ENCODE measurements around the gene OR5K2. TPM values are rescaled to one million over a fixed set of nuclear protein-coding genes. Genes with fewer than 3 reads are reported as not detected.
A peak's percentile ranks its signal among the peaks of the same experiment; 100 is the strongest.

OR5K2 gene
- total RNA-seq, 2 donors from 2014 or later: not detected

DNA sequence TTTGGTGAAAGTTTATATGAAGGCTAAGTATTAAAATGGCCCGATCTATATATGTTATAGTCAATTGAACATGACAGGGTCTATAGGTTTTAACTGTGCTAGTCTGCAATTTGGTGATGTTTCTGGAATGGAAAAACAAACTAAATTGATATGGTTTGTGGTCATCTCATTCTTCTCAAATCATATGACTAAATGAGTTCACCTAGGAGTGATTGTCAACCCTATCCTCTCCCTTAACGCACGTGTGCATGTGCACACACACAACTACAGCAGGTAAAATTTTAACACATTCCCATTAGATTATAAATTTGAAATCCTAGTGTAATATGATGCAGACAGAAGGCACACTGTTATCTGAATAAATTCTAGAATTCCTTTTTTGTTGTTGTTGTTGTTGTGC lies 16.3 kb downstream of the OR5K2 start:
- DNase-seq (ENCODE audit: low spot score in 2 of 2): no peak
- Mint-ChIP-seq H3K27ac (peak overlapping the region in 1 of 2 donors; percentile 54), H3K36me3 (peaks cover 34 to 44% of the 10 kb centered on the region in 2 donors), H3K9me3 (no peaks in the 10 kb centered on the region)
- peak; percentile 46 to 69 for ATAC-seq

DNA sequence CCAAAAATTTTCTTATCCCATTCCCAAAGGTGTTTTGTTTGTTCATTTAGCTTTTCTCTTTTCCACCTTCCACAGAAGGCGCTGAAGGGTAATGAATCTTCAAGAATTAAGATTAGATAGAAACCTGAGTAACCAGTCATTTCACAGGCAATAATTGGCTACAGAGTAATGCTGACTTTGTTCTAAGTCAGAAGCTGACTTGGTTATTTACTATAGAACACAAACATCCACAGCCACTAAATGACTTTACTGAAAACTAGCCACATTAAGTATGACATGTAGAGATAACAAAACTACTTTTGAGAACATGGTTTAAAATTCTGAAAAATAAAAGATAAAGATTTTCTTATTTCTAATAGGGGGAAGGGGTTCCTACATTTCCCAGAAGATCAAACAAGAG lies 17.5 kb downstream of the OR5K2 start:
- H3K9me3 Mint-ChIP-seq: no peaks in the 10 kb centered on the region
- ATAC-seq (peak in 1 of 2 donors; percentile 48), DNase-seq (ENCODE audit: low spot score in 2 of 2) (no peak)
- peaks cover 46 to 49% of the 10 kb centered on the region in 2 donors for H3K36me3 Mint-ChIP-seq
- peak overlapping the region in 1 of 2 donors; percentile 74 for H3K27ac Mint-ChIP-seq

DNA sequence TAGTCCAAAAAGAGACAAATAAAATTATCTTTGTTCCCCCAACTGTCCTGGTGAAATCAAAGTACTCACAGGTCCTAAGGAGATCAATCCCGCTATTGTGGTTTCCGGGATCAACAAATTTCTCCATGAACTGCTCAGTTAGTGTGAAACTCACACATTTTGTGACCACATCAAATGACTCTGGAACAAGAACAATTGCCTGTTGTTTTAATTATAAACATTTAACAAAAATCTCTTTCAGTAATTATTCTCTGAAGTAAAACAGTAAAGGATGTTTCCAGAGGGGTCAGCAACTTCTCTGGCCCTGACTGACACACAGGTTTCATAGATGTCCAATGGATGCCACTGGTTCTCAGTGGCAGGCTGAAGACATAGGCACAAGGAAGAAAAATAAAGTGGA lies 21.3 kb downstream of the OR5K2 start:
- peak overlapping the region; percentile 56 to 86 for H3K27ac Mint-ChIP-seq
- ATAC-seq: no peak

DNA sequence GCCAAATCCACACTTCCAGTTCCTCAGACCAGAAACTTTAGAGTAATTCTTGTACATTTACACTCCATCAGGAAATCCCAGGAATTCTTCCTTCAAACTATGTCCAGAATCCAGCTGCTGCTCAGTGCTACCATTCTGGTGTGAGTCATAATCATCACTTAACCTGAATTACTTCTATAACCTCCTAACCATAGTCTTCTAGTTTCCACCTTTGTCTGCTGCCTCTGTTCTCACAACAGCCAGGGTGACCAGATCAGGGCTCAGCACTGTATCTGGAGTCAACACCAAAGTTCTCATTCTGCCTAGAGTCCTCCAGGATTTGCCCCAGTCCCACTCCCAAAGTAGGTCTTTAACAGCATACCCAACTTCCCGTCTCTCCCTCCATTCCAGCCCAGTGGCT lies 21.9 kb downstream of the OR5K2 start:
- ATAC-seq (no peak), DNase-seq (ENCODE audit: low spot score in 2 of 2) (no peak)
- peaks cover 0 to 3% of the 10 kb centered on the region in 2 donors for H3K9me3 Mint-ChIP-seq
- H3K36me3 Mint-ChIP-seq: peaks cover 52 to 71% of the 10 kb centered on the region in 2 donors
- H3K27ac Mint-ChIP-seq: peak overlapping the region; percentile 40 to 86

More for the DNA sequence above, 21.3 kb downstream of the OR5K2 start:
- peaks cover 0 to 3% of the 10 kb centered on the region in 2 donors for H3K9me3 Mint-ChIP-seq
- no peak for DNase-seq (ENCODE audit: low spot score in 2 of 2)
- peaks cover 52 to 67% of the 10 kb centered on the region in 2 donors for H3K36me3 Mint-ChIP-seq

DNA sequence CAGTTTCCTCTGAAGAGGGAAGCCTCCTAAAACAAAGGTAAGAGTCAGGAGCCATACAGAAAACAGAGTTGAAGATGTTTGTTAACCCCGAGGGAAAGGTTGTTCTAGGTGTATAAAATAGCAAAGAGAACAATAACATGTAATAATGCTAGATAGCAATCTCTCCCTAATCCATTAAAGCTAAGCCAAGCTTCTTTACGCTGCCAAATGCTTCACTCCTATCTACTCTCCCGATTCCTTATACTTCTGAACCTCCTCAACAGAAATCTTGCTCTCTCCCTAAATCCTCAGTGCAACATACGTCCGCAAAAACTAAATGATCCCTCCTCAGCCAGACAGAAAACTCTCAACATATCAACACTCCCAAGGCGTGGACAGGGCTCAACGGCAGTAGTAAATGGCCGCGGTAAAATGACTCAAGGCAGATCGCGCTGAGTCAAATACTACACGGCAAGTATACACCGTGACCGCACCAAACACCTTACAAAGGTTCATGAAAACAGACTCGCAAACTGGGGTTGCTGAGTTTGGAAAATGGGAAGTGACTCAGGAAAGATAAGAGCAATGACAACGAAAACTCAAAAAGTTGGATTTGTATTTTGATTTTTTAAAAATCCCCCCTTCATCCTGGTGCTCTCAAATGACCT lies 24.5 kb downstream of the OR5K2 start:
- Mint-ChIP-seq H3K27ac (peak overlapping the region; percentile 86 to 97), H3K9me3 (peaks cover 0 to 3% of the 10 kb centered on the region in 2 donors), H3K36me3 (peaks cover 46 to 57% of the 10 kb centered on the region in 2 donors)
- DNase-seq (ENCODE audit: low spot score in 2 of 2) (peak; percentile 57 to 78), ATAC-seq (peak; percentile 65 to 78)

DNA sequence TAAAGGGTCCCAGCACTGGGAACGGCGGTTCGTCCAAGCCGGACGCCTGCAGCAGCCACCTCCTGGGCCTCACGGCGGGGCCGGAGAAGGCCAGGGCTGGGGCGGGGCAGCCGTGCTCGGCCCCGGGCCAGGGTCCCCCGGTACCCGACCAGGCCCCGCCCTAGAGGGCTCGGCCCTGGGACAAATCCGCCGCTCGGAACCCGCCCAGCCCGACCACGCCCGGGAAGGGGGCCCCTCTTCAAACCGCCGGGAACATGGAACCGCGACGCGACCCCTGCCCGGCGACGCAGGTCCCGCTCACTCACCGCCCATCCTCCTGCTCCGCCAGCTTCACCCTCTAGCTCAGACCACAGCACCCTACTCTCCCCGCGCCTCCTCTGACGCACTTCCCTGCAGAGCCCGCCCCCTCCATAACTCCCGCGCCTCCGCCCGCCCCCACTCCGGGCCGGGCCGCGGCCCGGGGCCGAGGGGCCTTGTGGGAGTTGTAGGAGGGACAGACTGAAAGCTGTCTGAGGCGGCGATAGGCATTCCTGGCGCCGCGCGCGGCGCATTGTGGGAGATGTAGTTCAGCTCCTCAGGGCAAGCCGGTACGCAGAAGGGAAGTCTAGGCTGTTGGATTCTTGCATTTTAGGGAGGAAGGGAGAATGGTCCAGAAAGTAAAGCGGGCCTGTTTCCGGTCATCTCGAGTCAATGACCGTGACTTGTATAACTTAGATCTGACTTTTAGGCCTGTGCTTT lies 25.2 kb downstream of the OR5K2 start, which contains the start of gene CLDND1:
TSS of gene CLDND1 (minus strand) at position 359 of the 738 bp plus-strand sequence. CDS start 1,478 bp downstream, outside the sequence.
- peaks cover 0 to 3% of the 10 kb centered on the region in 2 donors for H3K9me3 Mint-ChIP-seq
- H3K27ac Mint-ChIP-seq: peak within 1 kb of the TSS; percentile 86 to 98
- ATAC-seq (peak; percentile 93 to 98), DNase-seq (ENCODE audit: low spot score in 2 of 2) (peak; percentile 89 to 93)
- H3K36me3 Mint-ChIP-seq: peaks cover 44 to 53% of the 10 kb centered on the region in 2 donors

DNA sequence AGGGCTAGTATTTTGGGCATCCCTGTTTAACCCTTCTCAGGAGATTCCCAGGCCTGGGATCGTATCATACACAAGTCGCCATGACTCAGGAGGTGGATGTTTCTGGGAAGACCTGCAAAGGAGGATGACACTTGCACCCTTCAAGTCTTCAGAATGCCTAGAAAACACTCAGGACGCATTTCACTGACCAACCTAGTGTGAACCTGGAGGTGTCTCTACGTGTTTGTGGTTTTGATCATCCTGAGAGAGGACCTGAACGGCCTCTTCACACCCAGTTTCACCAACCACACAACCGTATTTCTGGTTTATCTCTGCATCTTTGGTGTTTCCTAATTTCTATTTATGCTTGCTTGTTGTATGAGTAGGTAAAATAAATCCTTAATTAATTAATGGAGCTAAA lies 28.0 kb downstream of the OR5K2 start:
- no peak for ATAC-seq
- Mint-ChIP-seq H3K9me3 (no peaks in the 10 kb centered on the region), H3K27ac (peak overlapping the region in 1 of 2 donors; percentile 39), H3K36me3 (peaks cover 18 to 26% of the 10 kb centered on the region in 2 donors)
- no peak for DNase-seq (ENCODE audit: low spot score in 2 of 2)

DNA sequence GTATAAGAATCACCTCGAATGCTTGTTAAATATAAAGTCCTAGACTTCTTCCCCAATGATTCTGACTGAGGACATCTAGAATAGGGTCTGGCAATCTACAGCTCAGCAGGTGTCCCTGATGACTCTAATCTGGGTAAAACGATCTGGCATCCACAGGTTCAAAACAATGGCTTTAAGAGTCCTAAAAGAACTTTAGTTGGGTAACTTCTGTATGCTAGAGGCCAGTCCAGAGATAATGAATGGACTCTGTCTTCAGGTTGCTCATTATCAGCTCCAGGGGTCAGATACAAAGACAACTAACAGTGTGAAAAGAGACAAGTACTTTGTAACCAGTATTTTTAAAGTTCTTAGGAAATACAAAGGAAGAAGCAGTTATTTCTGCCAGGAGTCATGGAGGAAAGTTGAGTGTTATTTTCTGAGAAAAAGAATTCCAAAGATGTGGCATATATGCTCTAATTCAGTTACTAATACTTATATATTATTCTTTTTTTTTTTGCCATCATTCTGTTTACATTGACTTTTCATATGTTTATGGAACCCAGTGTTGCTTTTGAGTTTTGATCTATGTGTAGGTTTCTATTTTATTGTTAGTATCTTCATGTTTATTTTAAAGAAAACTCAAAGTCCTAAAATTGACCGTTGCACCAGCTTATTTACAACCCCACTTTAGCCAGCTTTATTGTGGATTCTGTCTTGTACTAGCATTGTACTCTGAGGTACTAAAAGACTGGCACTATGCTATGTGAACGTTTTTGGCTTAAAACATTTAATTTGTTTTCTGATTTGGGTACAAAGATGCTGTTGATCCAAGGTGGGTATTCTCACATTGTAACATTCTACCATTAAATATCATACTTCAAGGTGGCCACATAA lies 31.2 kb downstream of the OR5K2 start:
- ATAC-seq: no peak
- Mint-ChIP-seq H3K9me3 (no peaks in the 10 kb centered on the region), H3K27ac (no peak overlapping the region), H3K36me3 (peaks cover 5 to 18% of the 10 kb centered on the region in 2 donors)
- no peak for DNase-seq (ENCODE audit: low spot score in 2 of 2)

DNA sequence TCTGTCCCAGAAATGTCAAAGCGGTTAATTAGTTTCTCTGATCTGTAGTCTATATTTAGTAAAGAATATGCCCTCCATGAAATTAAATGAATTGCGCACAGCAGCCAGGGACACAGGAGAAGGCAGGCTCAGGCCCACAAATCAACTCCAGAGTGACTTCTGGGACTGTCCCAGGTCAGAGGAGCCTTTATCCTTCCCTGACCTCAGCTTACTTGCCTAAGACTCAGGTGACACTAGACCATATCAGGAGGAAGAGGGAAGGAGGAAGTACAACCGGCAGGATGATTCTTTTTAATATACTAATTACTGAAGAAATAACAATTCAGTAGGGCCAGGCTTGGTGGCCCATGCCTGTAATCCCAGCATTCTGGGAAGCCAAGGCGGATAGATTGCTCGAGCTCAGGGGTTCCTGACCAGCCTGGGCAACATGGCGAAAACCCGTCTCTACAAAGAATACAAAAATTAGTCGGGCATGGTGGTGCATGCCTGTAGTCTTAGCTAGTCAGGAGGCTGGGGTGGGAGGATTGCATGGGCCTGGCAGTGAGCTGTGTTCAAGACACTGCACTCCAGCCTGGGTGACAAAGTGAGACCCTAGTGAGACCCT lies 32.5 kb downstream of the OR5K2 start:
- Mint-ChIP-seq H3K9me3 (no peaks in the 10 kb centered on the region), H3K27ac (no peak overlapping the region), H3K36me3 (peaks cover 5 to 13% of the 10 kb centered on the region in 2 donors)
- ATAC-seq (peak in 1 of 2 donors; percentile 54), DNase-seq (ENCODE audit: low spot score in 2 of 2) (no peak)

DNA sequence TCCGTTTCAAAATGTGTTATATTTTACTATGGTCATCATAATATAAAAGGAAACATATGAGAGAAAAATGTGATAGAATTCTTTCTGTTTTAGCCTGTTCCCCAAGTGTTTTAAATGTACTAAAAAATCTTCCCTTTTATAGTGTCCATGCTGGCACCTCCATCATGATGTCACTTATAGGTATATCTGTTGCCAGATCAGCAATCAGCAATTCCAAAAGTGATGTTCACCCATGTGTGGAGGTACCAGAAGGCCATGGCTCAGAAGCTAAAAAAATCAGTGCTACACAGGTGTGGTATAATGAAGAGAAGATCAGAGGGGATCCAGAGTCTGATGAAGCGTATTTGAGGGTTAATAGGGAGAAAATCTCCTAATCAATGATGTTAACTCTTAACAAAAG lies 33.2 kb downstream of the OR5K2 start:
- peaks cover 5 to 13% of the 10 kb centered on the region in 2 donors for H3K36me3 Mint-ChIP-seq
- no peak overlapping the region for H3K27ac Mint-ChIP-seq
- ATAC-seq (no peak), DNase-seq (ENCODE audit: low spot score in 2 of 2) (no peak)
- no peaks in the 10 kb centered on the region for H3K9me3 Mint-ChIP-seq

DNA sequence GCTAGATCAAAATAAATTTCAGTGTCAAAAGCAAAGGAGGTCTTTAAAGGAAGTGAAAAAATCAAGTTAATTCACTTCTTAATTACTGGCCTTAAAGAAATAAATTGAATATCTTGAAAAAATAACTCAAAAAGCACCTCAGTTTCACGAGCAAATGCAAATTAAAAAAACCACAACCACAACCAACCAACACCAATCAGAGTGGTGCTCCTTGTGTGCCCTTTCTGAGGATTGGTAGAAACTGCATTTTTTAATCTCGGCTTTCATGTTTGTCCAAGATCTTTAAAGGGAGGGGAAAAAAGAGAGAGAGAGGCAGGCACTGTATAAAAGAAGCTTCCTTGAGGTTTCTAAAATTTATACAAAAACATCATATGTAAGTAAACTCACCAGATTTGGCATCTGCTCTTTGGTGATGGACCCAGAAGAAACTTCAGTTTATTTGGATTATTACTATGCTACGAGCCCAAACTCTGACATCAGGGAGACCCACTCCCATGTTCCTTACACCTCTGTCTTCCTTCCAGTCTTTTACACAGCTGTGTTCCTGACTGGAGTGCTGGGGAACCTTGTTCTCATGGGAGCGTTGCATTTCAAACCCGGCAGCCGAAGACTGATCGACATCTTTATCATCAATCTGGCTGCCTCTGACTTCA lies 34.3 kb downstream of the OR5K2 start, which contains the start of gene GPR15:
TSS of gene GPR15 (plus strand) at position 357 of the 653 bp plus-strand sequence. CDS start at position 413, 56 bp downstream.
- ATAC-seq (no peak), DNase-seq (ENCODE audit: low spot score in 2 of 2) (no peak)
- Mint-ChIP-seq H3K9me3 (no peaks in the 10 kb centered on the region), H3K27ac (peak within 1 kb of the TSS in 1 of 2 donors; percentile 47), H3K36me3 (peaks cover 5 to 13% of the 10 kb centered on the region in 2 donors)

DNA sequence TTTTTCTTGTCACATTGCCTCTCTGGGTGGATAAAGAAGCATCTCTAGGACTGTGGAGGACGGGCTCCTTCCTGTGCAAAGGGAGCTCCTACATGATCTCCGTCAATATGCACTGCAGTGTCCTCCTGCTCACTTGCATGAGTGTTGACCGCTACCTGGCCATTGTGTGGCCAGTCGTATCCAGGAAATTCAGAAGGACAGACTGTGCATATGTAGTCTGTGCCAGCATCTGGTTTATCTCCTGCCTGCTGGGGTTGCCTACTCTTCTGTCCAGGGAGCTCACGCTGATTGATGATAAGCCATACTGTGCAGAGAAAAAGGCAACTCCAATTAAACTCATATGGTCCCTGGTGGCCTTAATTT lies 34.8 kb downstream of the OR5K2 start:
- Mint-ChIP-seq H3K27ac (no peak overlapping the region), H3K9me3 (no peaks in the 10 kb centered on the region), H3K36me3 (peaks cover 5 to 13% of the 10 kb centered on the region in 2 donors)
- no peak for DNase-seq (ENCODE audit: low spot score in 2 of 2)
- ATAC-seq: no peak

DNA sequence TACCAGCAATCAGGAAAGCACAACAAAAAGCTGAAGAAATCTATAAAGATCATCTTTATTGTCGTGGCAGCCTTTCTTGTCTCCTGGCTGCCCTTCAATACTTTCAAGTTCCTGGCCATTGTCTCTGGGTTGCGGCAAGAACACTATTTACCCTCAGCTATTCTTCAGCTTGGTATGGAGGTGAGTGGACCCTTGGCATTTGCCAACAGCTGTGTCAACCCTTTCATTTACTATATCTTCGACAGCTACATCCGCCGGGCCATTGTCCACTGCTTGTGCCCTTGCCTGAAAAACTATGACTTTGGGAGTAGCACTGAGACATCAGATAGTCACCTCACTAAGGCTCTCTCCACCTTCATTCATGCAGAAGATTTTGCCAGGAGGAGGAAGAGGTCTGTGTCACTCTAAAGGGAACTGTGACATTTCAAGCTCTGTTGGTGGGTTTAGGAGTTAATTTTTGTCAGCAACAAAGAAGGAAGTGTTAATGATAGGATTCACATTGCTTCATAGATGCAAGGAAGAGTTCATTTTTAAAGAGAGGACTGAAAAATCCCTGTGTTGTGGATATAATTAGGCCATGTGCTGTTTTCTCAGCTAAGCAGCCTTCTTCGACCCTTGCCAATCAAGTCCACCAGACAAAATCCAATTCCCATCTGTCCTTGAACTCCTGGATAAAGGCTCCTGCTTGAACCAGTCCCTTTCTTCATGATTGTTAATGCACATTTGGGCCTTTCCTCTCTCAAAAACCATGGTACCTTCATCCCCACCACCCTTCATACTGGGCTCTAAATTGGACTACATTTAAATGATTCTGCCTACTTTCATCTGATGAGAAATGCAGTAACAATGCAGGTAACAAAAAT lies 35.5 kb downstream of the OR5K2 start:
- ATAC-seq (no peak), DNase-seq (ENCODE audit: low spot score in 2 of 2) (no peak)
- Mint-ChIP-seq H3K36me3 (peaks cover 5 to 13% of the 10 kb centered on the region in 2 donors), H3K27ac (peak overlapping the region in 1 of 2 donors; percentile 47), H3K9me3 (no peaks in the 10 kb centered on the region)

DNA sequence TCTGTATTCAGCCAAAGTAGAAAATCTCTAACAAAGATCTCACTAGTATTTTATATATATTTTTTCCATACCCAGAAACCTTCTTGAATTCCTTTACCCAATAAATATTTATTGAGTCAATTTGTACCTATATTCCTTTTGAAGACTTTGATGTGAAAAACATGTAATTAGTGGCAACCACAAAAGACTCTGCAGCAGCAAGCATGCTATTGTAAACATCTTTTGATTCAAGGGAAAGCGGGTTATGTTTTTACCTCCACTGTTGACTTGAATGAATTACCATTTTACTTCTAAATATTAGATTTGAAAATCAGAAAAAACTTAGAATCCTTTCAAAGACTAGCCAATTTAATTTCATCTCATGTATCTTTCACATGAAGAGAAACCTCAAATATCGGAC lies 36.7 kb downstream of the OR5K2 start:
- H3K36me3 Mint-ChIP-seq: peaks cover 5 to 13% of the 10 kb centered on the region in 2 donors
- no peak for ATAC-seq
- H3K27ac Mint-ChIP-seq: peak overlapping the region in 1 of 2 donors; percentile 65
- H3K9me3 Mint-ChIP-seq: no peaks in the 10 kb centered on the region
- DNase-seq (ENCODE audit: low spot score in 2 of 2): no peak

DNA sequence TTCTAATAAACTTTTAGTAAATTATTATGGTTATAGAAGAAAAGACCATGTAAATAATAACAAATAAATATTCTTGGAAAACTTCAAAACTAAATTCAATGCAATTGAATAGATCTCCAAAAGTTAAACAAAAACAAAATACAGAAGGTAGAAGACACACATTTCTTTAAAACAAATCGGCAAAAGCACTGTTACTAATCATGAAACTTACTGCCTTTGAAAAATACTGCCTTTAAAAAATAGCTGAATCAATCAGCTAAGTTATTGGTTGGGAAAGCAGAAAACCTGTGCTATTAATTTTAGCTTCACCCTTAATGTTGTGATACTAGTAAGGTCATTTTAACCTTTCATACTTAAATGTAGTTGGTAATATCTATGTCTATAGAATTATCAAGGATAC lies 37.3 kb downstream of the OR5K2 start:
- H3K27ac Mint-ChIP-seq: no peak overlapping the region
- ATAC-seq (no peak), DNase-seq (ENCODE audit: low spot score in 2 of 2) (no peak)
- peaks cover 5 to 13% of the 10 kb centered on the region in 2 donors for H3K36me3 Mint-ChIP-seq
- H3K9me3 Mint-ChIP-seq: no peaks in the 10 kb centered on the region
